HCT116 (cell line): ENCODE data around the gene CLRN1. TPM values are rescaled to one million over a fixed set of nuclear protein-coding genes. Genes with fewer than 3 reads are reported as not detected.

ENCODE experiments used
- ATAC-seq: fragments of 200-7000 bp; cut with Tn5 transposase; 2 replicates; pipeline ENCODE4 v1.9.1; 2020; ENCODE audit warnings: mild to moderate bottlenecking, moderate library complexity
- BruUV-seq: library from RNA; stranded (reverse); fragments of 400-500 nt; replicated peaks from 2 replicates; lab custom pipeline; 2021; lab: Mats Ljungman, UMichigan
- CTCF ChIA-PET: fragments of 300-600 bp; sonication (Branson Sonifier 250); formaldehyde crosslinking; loops from one replicate; lab custom pipeline; 2021; ENCODE audit warnings: antibody characterized with exemption; lab: Charles Lee
- POLR2A ChIA-PET: fragments of 300-600, 350-600 bp; sonication (Branson Sonifier 250); formaldehyde crosslinking; loops from one replicate; lab custom pipeline; 2021; ENCODE audit warnings: antibody characterized with exemption; lab: Charles Lee
- RAD21 ChIA-PET, 2 experiments: fragments of 300-600 bp; sonication (Branson Sonifier 250); formaldehyde crosslinking; loops; one replicate each; lab custom pipeline; 2023; ENCODE audit warnings: low total read pairs in 2 of 2; ENCODE audit not compliant: uncharacterized antibody in 2 of 2, unreplicated experiment in 2 of 2, low non-redundant PET in 1 of 2; lab: Charles Lee
- DNase-seq: peaks from one replicate; pipeline ENCODE4 v3.0.0-alpha.2; 2010; ENCODE audit warnings: low read depth, low spot score
- H2AFZ ChIP-seq: fragments of 200-600 bp; shearing (Covaris generic), sonication (generic); 2 replicates; pipeline ENCODE4 v1.6.1; 2017; ENCODE audit warnings: low read depth, mixed run types, mixed read lengths, antibody characterized with exemption, low read length; ENCODE audit not compliant: poor library complexity, severe bottlenecking
- H3K27ac ChIP-seq: 2 replicates; pipeline ENCODE4 v1.5.1; 2012; ENCODE audit warnings: low read depth, low read length
- H3K27me3 ChIP-seq: fragments of 200-600 bp; sonication (generic); 2 replicates; pipeline ENCODE4 v1.6.1; 2016; ENCODE audit warnings: mixed run types, low read length, mixed read lengths; ENCODE audit not compliant: insufficient read depth
- H3K36me3 ChIP-seq, 2 experiments: fragments of 200-500 bp in 1 of 2; fragments of 200-600 bp in 1 of 2; sonication (Bioruptor generic) in 1 of 2; sonication (generic) in 1 of 2; 2 replicates each; pipeline versions ENCODE4 v1.5.1 to v1.6.1; 2014 to 2016; ENCODE audit warnings: low read length in 2 of 2, inconsistent platforms in 1 of 2, mixed read lengths in 1 of 2, mixed run types in 1 of 2; ENCODE audit not compliant: insufficient read depth in 2 of 2, control insufficient read depth in 1 of 2
- H3K4me1 ChIP-seq, 2 experiments: fragments of 200-600 bp in 1 of 2; sonication (generic) in 1 of 2; 2 replicates each; pipeline versions ENCODE4 v1.5.1 to v1.6.1; 2012 to 2017; ENCODE audit warnings: low read length in 2 of 2, inconsistent platforms in 1 of 2, mild to moderate bottlenecking in 1 of 2, mixed read lengths in 1 of 2, mixed run types in 1 of 2, moderate library complexity in 1 of 2; ENCODE audit not compliant: insufficient read depth in 2 of 2, control insufficient read depth in 1 of 2
- H3K4me2 ChIP-seq: fragments of 200-600 bp; sonication (generic); 2 replicates; pipeline ENCODE4 v1.6.1; 2017; ENCODE audit warnings: mixed run types, low read length, mixed read lengths
- H3K4me3 ChIP-seq, 2 experiments: fragments of 200-600 bp in 1 of 2; sonication (generic) in 1 of 2; replicated peaks in 1 of 2; 2 replicates each; pipeline ENCODE4 v1.5.1; 2011 to 2016; ENCODE audit warnings: low read length in 2 of 2, control low read depth in 1 of 2, low read depth in 1 of 2, mild to moderate bottlenecking in 1 of 2, mixed read lengths in 1 of 2, mixed run types in 1 of 2
- H3K79me2 ChIP-seq: fragments of 200-600 bp; sonication (generic); 2 replicates; pipeline ENCODE4 v1.6.1; 2017; ENCODE audit warnings: mild to moderate bottlenecking, mixed run types, low read length, moderate library complexity, mixed read lengths; ENCODE audit not compliant: insufficient read depth
- H3K9ac ChIP-seq: fragments of 200-600 bp; sonication (generic); 2 replicates; pipeline ENCODE4 v1.6.1; 2016; ENCODE audit warnings: low read length, mixed read lengths
- H3K9me2 ChIP-seq: fragments of 200-600 bp; sonication (generic), shearing (Covaris generic); 2 replicates; pipeline ENCODE4 v1.6.1; 2017; ENCODE audit warnings: mixed run types, mild to moderate bottlenecking, moderate library complexity; ENCODE audit not compliant: insufficient read depth
- H3K9me3 ChIP-seq, 2 experiments: fragments of 200-500 bp in 1 of 2; fragments of 200-600 bp in 1 of 2; sonication (Bioruptor generic) in 1 of 2; sonication (generic) in 1 of 2; 2 replicates each; pipeline ENCODE4 v1.6.1; 2014 to 2017; ENCODE audit warnings: low read length in 2 of 2, mixed read lengths in 2 of 2, inconsistent platforms in 1 of 2, low read depth in 1 of 2, mild to moderate bottlenecking in 1 of 2, mixed run types in 1 of 2, moderate library complexity in 1 of 2; ENCODE audit not compliant: control insufficient read depth in 1 of 2, insufficient read depth in 1 of 2
- H4K20me1 ChIP-seq: fragments of 200-600 bp; sonication (generic), shearing (Covaris generic); 2 replicates; pipeline ENCODE4 v1.6.1; 2017; ENCODE audit warnings: mixed run types, mild to moderate bottlenecking, moderate library complexity; ENCODE audit not compliant: insufficient read depth
- CBX3 ChIP-seq: IDR thresholded peaks from 2 replicates; pipeline ENCODE4 v1.6.1; 2012; ENCODE audit warnings: low read depth
- CEBPB ChIP-seq: IDR thresholded peaks from 2 replicates; pipeline ENCODE4 v1.6.1; 2012; ENCODE audit warnings: low read depth
- CTCF ChIP-seq, 3 experiments: fragments of 200-600 bp in 1 of 3; sonication (generic) in 1 of 3; IDR thresholded peaks in 2 of 3; conservative IDR thresholded peaks in 1 of 3; 2 replicates each; pipeline ENCODE4 v1.5.1; 2012 to 2017; ENCODE audit warnings: low read depth in 2 of 3, low read length in 2 of 3, antibody characterized with exemption in 1 of 3, borderline replicate concordance in 1 of 3, control low read depth in 1 of 3, mild to moderate bottlenecking in 1 of 3, mixed read lengths in 1 of 3, mixed run types in 1 of 3, moderate library complexity in 1 of 3; ENCODE audit not compliant: insufficient read depth in 1 of 3
- EGR1 ChIP-seq: IDR thresholded peaks from 2 replicates; pipeline ENCODE4 v1.6.1; 2012; ENCODE audit warnings: low read depth
- ELF1 ChIP-seq: IDR thresholded peaks from 2 replicates; pipeline ENCODE4 v1.6.1; 2012; ENCODE audit warnings: low read depth, borderline replicate concordance
- EZH2 ChIP-seq: fragments of 200-600 bp; sonication (generic); IDR thresholded peaks from 2 replicates; pipeline ENCODE4 v1.6.1; 2017; ENCODE audit warnings: antibody characterized with exemption, mixed run types
- FOSL1 ChIP-seq: IDR thresholded peaks from 2 replicates; pipeline ENCODE4 v1.6.1; 2012; ENCODE audit warnings: low read depth
- JUND ChIP-seq: IDR thresholded peaks from 2 replicates; pipeline ENCODE4 v1.6.1; 2012
- POLR2A ChIP-seq: IDR thresholded peaks from 2 replicates; pipeline ENCODE4 v1.7.0; 2011; ENCODE audit warnings: borderline replicate concordance; ENCODE audit not compliant: insufficient read depth, insufficient read length; ENCODE audit errors: extremely low read depth
- POLR2AphosphoS5 ChIP-seq: IDR thresholded peaks from 2 replicates; pipeline ENCODE4 v1.6.1; 2011; ENCODE audit warnings: mild to moderate bottlenecking, low read depth, low read length, moderate library complexity
- REST ChIP-seq: IDR thresholded peaks from 2 replicates; pipeline ENCODE4 v1.6.1; 2012; ENCODE audit warnings: low read depth
- SIN3A ChIP-seq: IDR thresholded peaks from 2 replicates; pipeline ENCODE4 v1.6.1; 2012; ENCODE audit warnings: low read depth
- SRF ChIP-seq: IDR thresholded peaks from 2 replicates; pipeline ENCODE4 v1.6.1; 2012; ENCODE audit warnings: low read depth
- TCF7L2 ChIP-seq: IDR thresholded peaks from 2 replicates; pipeline ENCODE4 v1.7.0; 2011; ENCODE audit warnings: borderline replicate concordance, inconsistent platforms; ENCODE audit not compliant: insufficient read depth, insufficient read length; ENCODE audit errors: extremely low read depth
- ZNF274 ChIP-seq: fragments of 200-500 bp; sonication (Bioruptor generic); IDR thresholded peaks from 2 replicates; pipeline ENCODE4 v1.6.1; 2014; ENCODE audit warnings: mild to moderate bottlenecking, low read depth, low read length, inconsistent platforms
- intact Hi-C: fragments of 100-400 bp; cut with micrococcal nuclease; formaldehyde crosslinking; loops from 2 replicates; pipeline ENCODE4 v1.10.0; 2022
- total RNA-seq: library from RNA; stranded (reverse); gene quantifications from one replicate; pipeline ENCODE4 v1.2.1, GENCODE V29; 2021; ENCODE audit not compliant: unreplicated experiment

CLRN1 gene
- total RNA-seq, 1 experiment from 2014 or later, result not detected

GRCh38 chr3:150961949-150962348 is 10.6 kb downstream of the CLRN1 start (continued):
- TF ChIP-seq REST, result no peak
- TF ChIP-seq EZH2, result no peak
- no peak for TF ChIP-seq EGR1

- no peaks in the 10 kb centered on the region for H3K4me1 ChIP-seq
- no peaks in the 10 kb centered on the region for H3K9me3 ChIP-seq
- ATAC-seq (no peak), DNase-seq (no peak)
- BruUV-seq, result no TSS peak
- H4K20me1 ChIP-seq, result no peaks in the 10 kb centered on the region
- intact Hi-C loops, result no loop called here
- no peak overlapping the region for H2AFZ ChIP-seq
- no peak overlapping the region for H3K4me2 ChIP-seq
- H3K79me2 ChIP-seq, result no peaks in the 10 kb centered on the region
- H3K36me3 ChIP-seq, result no peaks in the 10 kb centered on the region
- POLR2A ChIA-PET, result no interaction called here
- RAD21 ChIA-PET, result no interaction called here
- H3K27me3 ChIP-seq, result no peaks in the 10 kb centered on the region
- CTCF ChIA-PET, result no interaction called here
- H3K9ac ChIP-seq, result no peak overlapping the region
- H3K4me3 ChIP-seq, result no peak overlapping the region
- H3K27ac ChIP-seq, result no peak overlapping the region
- no peaks in the 10 kb centered on the region for H3K9me2 ChIP-seq
- TF ChIP-seq EGR1, result no peak
- no peak for TF ChIP-seq JUND
- TF ChIP-seq ELF1, result no peak
- no peak for TF ChIP-seq ZNF274
- TF ChIP-seq POLR2AphosphoS5, result no peak
- TF ChIP-seq SRF, result no peak
- no peak for TF ChIP-seq TCF7L2
- no peak for TF ChIP-seq FOSL1
- TF ChIP-seq CEBPB, result no peak
- TF ChIP-seq POLR2A, result no peak
- TF ChIP-seq CTCF (IDR thresholded peaks at IDR 0.05 in 2 of 3, conservative IDR thresholded peaks at IDR 0.05 in 1 of 3; ENCODE audit: borderline replicate concordance in 1 of 3, insufficient read depth in 1 of 3, low read depth in 2 of 3, low read length in 2 of 3), result no peak
- no peak for TF ChIP-seq REST
- no peak for TF ChIP-seq SIN3A
- TF ChIP-seq CBX3, result no peak
Measured at GRCh38 chr3:150960708-150961684, 11.5 kb downstream of the CLRN1 start.
